Measurements from ENCODE around the gene GRAP2.

Gene GRAP2

DNA sequence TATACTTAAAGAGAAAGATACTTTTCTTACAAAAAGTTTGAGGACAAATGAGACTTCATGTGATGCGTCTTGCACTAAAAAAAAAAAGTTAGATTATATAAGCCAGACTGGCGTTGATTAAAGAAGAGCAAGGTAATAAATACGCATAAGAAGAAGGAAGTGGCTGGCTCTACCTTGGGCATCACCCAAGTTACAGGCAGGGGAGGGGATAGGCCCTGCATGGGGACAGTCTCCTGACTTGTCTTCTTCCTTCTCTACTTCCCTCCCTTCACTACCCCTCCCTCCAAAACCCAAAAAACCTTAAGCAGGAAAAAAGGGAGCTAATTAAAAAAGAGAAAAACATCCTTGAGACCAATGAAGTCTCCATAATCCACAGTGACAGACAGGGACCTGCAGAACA is 37.0 kb downstream of the GRAP2 start:
- Histone ChIP-seq H3K27me3 (ENCODE audit: low read depth) (no peaks in the 10 kb centered on the region), H3K4me1 (peaks cover 13% of the 10 kb centered on the region)

DNA sequence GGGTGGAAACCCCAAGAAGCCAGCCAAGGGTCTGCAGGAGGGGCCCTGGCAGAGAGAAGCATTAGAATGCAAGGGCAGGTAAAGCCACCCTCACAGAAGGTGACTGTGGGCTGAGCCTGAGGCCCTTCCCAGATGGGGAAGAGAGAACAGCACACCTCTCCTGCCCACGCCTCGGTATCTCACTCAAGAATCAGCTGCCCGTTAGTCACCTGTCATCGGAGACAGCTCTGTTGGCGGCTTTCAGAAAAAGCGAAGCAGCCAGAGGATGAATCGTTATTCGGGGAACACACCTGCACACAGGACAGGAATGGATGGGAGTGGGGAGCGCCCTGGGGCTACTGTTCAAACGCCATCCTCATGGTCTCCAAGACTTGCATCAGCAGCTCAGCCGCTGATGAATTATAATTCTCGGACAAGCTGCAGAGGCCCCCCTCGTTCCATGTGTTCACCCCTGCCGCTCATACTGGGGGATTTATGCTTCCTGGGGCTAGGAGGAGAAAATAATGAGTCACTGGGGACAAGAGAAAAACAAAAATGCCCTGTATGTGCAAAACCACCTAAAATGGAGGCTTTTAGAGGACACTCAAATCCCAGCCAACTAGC is 37.7 kb downstream of the GRAP2 start:
- DNase-seq (ENCODE audit: low spot score in 2 of 2), result no peak
- in situ Hi-C loops (cut with MboI; ENCODE audit: low sequenced_read_pairs), result no loop called here
- no peak overlapping the region for H3K4me3 ChIP-seq
- H3K4me1 ChIP-seq, result peaks cover 13% of the 10 kb centered on the region
- H3K9me3 ChIP-seq, result no peaks in the 10 kb centered on the region
- H3K27me3 ChIP-seq (ENCODE audit: low read depth), result no peaks in the 10 kb centered on the region
- H3K36me3 ChIP-seq (replicated peaks), result no peaks in the 10 kb centered on the region

More for the DNA sequence above, 37.0 kb downstream of the GRAP2 start:
- H3K36me3 ChIP-seq (replicated peaks), result no peaks in the 10 kb centered on the region
- DNase-seq (ENCODE audit: low spot score in 2 of 2), result no peak
- no peaks in the 10 kb centered on the region for H3K9me3 ChIP-seq
- H3K4me3 ChIP-seq, result no peak overlapping the region
- in situ Hi-C loops (cut with MboI; ENCODE audit: low sequenced_read_pairs), result no loop called here

DNA sequence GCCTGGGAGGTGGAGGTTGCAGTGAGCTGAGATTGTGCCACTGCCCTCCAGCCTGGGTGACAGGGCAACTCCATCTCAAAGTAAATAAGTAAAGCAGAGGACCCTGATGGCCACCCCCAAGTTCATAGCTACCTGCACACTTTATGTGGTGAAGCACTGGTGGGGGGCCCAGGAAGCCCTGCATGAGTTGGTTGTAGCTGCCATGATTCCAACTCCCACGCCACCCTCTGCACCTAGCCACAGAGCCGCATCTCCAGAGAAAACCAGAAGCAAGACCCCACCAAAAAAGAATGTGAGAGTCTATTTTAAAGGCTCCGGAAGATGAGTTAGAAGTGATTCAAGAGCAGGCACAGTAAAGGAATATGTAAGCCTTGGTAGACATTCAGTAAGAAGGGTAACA is 38.9 kb downstream of the GRAP2 start:
- in situ Hi-C loops (cut with MboI; ENCODE audit: low sequenced_read_pairs), result no loop called here
- no peaks in the 10 kb centered on the region for H3K27me3 ChIP-seq (ENCODE audit: low read depth)
- H3K36me3 ChIP-seq (replicated peaks), result no peaks in the 10 kb centered on the region
- H3K9me3 ChIP-seq, result no peaks in the 10 kb centered on the region
- H3K4me1 ChIP-seq, result peaks cover 9% of the 10 kb centered on the region
- H3K4me3 ChIP-seq, result no peak overlapping the region
- no peak for DNase-seq (ENCODE audit: low spot score in 2 of 2)

DNA sequence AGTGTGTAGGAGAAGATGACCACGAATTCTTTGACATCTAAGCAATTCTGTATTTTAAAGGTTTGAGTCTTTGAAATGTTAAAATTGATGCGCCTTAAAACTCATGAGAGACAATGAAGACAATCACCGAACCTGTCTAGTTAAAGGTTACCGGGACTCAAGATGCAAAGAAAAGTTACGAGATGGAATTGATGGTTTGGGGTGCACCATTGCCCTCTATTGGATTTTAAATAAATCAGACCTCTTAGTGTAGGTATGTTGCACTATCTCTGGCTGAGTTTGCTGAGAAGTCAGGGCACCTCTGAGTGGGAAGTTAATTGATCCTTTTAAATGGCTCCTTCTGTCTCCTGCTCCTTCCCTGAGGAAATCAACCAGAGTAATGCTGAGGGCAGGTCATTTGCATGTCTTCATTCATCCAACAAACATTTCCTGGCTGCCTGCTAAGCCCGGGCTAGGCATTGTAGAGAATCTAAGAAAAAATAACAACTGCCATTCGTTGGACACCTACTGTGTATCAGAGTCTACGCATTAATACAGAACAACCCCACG is 39.9 kb downstream of the GRAP2 start:
- no peaks in the 10 kb centered on the region for H3K9me3 ChIP-seq
- H3K27me3 ChIP-seq (ENCODE audit: low read depth), result no peaks in the 10 kb centered on the region
- no peak overlapping the region for H3K4me3 ChIP-seq
- peaks cover 1% of the 10 kb centered on the region for H3K4me1 ChIP-seq
- in situ Hi-C loops (cut with MboI; ENCODE audit: low sequenced_read_pairs), result no loop called here
- no peak for DNase-seq (ENCODE audit: low spot score in 2 of 2)
- H3K36me3 ChIP-seq (replicated peaks), result no peaks in the 10 kb centered on the region

DNA sequence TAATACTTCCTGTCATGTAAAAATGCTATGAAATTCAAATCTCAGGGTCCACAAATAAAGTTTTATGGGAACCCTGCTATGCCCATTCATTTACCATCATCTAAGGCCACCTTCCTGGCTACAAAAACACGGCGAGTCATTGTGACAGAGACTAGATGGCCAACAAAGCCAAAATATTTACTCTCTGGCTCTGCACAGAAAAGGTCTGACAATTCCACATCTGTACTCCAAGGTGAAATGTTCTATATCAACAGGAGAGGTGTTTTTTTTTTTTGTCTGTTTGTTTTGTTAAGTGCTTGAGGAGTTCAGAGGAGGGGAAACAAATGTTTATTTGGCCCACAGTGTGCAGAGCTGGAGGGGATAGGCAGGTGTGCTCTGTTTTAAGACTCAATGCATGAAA is 40.7 kb downstream of the GRAP2 start:
- in situ Hi-C loops (cut with MboI; ENCODE audit: low sequenced_read_pairs), result no loop called here
- H3K27me3 ChIP-seq (ENCODE audit: low read depth), result no peaks in the 10 kb centered on the region
- H3K4me3 ChIP-seq, result no peak overlapping the region
- H3K4me1 ChIP-seq, result no peaks in the 10 kb centered on the region; the same call in 1 of the 2 replicates
- no peaks in the 10 kb centered on the region for H3K36me3 ChIP-seq (replicated peaks)
- no peaks in the 10 kb centered on the region for H3K9me3 ChIP-seq
- DNase-seq (ENCODE audit: low spot score in 2 of 2), result no peak

DNA sequence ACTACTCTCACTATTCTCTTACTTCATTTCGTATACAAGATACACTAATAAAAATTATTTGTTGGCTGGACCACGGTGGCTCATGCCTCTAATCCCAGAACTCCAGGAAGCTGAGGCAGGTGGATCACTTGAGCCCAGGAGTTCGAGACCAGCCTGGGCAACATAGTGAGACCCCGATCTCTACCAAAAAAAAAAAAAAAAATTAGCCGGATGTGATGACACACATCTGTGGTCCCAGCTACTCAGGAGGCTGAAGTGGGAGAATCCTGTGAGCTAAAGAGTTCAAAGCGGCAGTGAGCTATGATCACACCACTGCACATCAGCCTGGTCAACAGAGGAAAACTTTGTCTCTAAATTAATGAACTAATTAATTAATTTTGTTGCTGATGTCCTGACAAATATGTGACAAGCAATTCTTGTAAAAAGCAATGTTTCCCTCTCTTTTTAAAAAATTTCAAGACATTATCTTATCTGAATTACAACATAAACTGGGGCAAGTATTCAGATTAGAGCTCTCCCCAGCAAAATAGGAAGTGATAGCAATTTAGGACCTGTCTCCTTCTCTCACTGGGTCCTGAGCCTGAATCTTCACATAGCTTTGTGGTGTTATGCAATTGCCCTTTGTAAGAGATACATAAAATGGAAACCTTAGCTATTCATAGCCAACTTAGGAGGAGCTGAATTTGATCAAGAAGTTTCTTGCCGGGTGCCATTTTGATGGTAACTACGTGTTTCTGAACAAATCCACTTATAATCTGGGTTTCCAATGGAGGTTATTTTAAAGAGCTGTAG is 41.8 kb downstream of the GRAP2 start:
- Histone ChIP-seq H3K4me1 (no peaks in the 10 kb centered on the region; the same call in 1 of the 2 replicates), H3K27me3 (ENCODE audit: low read depth) (no peaks in the 10 kb centered on the region), H3K36me3 (replicated peaks) (no peaks in the 10 kb centered on the region), H3K4me3 (no peak overlapping the region), H3K9me3 (no peaks in the 10 kb centered on the region)
- no peak for DNase-seq (ENCODE audit: low spot score in 2 of 2)
- in situ Hi-C loops (cut with MboI; ENCODE audit: low sequenced_read_pairs), result no loop called here

DNA sequence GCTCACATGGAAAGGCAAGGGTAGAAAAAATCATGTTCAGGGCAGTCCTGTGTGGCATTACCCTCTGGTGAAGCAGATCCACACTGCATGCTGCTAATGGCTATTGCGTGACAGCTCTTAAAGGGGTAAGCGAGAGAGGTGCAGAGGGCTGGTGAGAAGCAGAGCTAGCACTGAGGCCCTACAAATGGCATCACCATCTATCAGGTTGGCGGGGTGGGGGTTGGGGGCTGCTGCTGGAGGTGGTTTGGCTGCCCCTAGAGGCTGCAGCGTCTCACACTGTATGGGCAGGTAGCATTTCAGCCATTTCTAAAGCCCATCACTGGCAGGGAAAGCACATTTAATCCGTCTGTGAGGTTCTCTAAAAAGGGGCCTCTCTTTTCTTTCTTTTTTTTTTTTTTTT is 42.5 kb downstream of the GRAP2 start:
- no peak overlapping the region for H3K4me3 ChIP-seq
- no peaks in the 10 kb centered on the region; the same call in 1 of the 2 replicates for H3K4me1 ChIP-seq
- in situ Hi-C loops (cut with MboI; ENCODE audit: low sequenced_read_pairs), result no loop called here
- DNase-seq (ENCODE audit: low spot score in 2 of 2), result peak in 1 of 2 experiments; percentile 50
- no peaks in the 10 kb centered on the region for H3K36me3 ChIP-seq (replicated peaks)
- no peaks in the 10 kb centered on the region for H3K9me3 ChIP-seq
- no peaks in the 10 kb centered on the region for H3K27me3 ChIP-seq (ENCODE audit: low read depth)

DNA sequence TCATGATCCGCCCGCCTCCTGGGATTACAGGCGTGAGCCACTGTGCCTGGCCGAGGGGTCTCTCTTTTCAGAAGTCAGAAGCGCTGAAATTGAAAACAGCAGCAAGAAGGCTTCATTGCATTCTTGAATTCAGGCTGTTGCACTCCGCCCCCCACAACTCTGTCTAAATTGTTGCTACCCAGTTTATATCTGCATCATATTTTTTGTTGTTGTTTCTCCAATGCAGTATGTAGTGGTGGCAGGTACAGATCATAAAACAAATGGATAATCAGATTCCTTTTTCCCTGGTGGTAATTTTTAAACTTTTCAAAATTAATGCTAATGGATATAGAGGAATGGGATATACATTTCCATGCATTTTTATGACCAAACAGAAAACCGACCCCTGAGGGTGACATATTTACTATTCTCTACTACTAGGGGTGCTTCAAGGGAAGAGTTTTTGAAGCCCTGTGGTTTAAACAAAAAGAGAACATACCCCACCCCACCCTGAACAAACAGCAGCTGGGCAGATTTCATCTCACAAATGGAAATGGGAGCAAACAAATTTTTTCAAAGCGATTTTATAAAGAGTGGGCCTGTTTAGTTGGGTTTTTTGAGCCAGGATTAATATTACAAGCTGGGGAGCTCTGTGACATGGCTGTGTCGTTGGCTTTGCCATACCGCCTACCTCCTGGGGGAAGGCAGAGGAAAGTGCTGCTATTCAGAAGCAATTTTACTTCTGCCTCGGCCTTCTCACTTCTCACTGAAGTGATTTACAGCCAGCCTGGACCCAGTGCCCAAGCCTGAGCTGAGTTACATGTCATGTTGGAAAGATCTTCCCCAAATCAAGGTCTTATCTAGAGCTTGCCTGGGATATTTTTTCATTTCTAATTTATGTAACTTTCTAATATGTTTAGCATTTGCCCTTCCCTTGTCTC is 43.3 kb downstream of the GRAP2 start:
- H3K27me3 ChIP-seq (ENCODE audit: low read depth), result no peaks in the 10 kb centered on the region
- no peak overlapping the region for H3K4me3 ChIP-seq
- H3K4me1 ChIP-seq, result no peaks in the 10 kb centered on the region; the same call in 1 of the 2 replicates
- no peak for DNase-seq (ENCODE audit: low spot score in 2 of 2)
- H3K36me3 ChIP-seq (replicated peaks), result no peaks in the 10 kb centered on the region
- H3K9me3 ChIP-seq, result no peaks in the 10 kb centered on the region
- in situ Hi-C loops (cut with MboI; ENCODE audit: low sequenced_read_pairs), result no loop called here

DNA sequence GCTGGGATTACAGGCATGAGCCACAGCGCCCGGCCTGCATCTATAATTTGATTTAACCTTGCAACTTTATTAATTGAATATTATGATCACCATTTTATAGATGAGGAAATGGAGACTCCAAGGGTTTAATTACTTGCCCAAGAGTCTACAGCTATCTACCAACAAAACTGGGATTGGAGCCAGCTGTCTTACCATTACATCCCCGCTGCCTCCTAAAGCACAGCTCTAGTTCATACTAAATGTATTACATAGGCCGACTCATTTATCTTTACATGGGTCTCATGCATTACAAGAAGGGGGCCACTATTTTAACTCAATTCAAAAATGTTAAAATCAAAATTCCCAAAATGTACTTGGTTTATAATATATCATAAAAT is 45.2 kb downstream of the GRAP2 start:
- Histone ChIP-seq H3K9me3 (no peaks in the 10 kb centered on the region), H3K27me3 (ENCODE audit: low read depth) (no peaks in the 10 kb centered on the region), H3K4me3 (no peak overlapping the region), H3K36me3 (replicated peaks) (no peaks in the 10 kb centered on the region), H3K4me1 (no peaks in the 10 kb centered on the region; the same call in 1 of the 2 replicates)
- in situ Hi-C loops (cut with MboI; ENCODE audit: low sequenced_read_pairs), result no loop called here
- DNase-seq (ENCODE audit: low spot score in 2 of 2), result no peak

DNA sequence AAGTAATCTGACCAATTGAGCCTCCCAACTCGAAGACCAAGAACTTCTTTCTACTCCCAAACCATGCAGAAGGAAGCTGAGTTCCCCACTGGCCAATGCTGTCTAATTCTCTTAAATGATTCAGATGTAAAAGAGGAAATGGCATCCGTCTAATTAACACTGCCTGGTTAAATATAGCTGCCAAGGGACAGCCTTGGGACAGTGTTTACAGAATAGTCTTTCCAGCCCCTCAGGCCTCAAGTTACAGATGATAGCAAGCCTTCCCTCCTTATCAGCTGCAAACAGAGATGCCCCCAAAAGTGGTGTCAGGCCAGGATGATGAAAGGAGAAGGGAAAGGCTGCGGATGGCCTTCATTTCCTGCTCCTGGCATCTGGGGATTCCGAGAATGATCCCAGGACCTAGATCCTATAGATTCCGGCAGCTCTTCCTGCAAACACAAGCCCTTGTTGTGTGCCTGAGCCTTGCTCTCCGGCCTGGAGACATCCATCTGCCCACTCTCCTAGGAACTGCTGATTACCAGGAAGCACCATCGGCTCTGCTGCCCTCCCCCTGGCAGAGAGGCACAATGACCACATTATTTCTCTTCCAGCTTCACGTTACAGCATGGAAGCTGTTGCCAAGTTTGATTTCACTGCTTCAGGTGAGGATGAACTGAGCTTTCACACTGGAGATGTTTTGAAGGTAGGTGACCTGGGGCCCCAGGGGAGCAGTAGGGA is 45.8 kb downstream of the GRAP2 start:
- DNase-seq (ENCODE audit: low spot score in 2 of 2), result no peak
- Histone ChIP-seq H3K4me1 (no peaks in the 10 kb centered on the region; the same call in 1 of the 2 replicates), H3K9me3 (no peaks in the 10 kb centered on the region), H3K27me3 (ENCODE audit: low read depth) (no peaks in the 10 kb centered on the region), H3K36me3 (replicated peaks) (no peaks in the 10 kb centered on the region), H3K4me3 (no peak overlapping the region)
- in situ Hi-C loops (cut with MboI; ENCODE audit: low sequenced_read_pairs), result no loop called here

DNA sequence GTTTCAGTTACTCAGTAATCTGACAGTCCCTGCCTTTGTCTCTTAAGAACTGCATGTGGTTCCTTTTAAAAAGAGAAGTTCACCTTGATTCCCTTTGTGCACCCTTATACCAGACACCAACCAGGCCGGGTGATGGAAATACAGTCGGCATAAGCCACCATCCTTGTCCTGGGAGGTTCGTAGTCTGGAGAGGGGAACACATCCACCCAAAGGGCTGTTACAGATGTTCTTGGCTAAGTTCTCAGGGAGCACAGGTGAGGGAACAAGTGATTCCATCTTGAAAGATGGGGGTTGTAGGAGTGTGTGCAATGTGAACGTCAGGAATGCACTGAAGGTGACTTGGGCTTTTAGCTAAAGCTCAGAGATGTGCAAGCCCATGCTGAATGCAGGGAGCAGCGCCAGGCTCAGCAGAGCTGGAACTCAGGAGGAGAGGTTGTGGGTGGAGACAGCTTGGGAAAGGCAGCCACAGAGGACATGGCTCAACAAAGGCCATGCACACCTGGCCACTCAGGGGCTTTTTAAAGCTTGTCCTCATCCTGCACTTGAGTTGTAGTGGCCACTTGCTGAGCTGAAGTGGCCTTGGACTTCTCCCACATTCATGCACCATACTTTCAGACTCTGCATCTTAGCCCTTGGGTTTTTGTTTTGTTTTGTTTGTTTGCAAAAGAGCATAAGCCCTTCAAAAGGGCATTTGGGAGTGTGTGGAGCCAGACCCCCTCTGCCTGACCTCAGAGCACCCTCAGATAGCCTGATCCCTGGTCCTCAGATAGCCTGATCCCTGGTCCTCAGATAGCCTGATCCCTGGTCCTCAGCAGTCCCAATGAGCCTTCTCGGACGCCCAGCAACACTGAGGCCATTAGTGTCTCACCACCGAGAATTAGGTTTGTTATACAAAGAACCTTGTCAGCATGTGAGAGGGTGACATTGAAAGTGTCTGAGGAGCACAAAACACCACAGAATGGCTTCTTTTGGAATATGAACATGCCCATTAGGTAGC is 46.6 kb downstream of the GRAP2 start:
- H3K9me3 ChIP-seq, result no peaks in the 10 kb centered on the region
- no peak for DNase-seq (ENCODE audit: low spot score in 2 of 2)
- no peaks in the 10 kb centered on the region for H3K27me3 ChIP-seq (ENCODE audit: low read depth)
- in situ Hi-C loops (cut with MboI; ENCODE audit: low sequenced_read_pairs), result no loop called here
- H3K4me3 ChIP-seq, result no peak overlapping the region
- no peaks in the 10 kb centered on the region; the same call in 1 of the 2 replicates for H3K4me1 ChIP-seq
- H3K36me3 ChIP-seq (replicated peaks), result no peaks in the 10 kb centered on the region

DNA sequence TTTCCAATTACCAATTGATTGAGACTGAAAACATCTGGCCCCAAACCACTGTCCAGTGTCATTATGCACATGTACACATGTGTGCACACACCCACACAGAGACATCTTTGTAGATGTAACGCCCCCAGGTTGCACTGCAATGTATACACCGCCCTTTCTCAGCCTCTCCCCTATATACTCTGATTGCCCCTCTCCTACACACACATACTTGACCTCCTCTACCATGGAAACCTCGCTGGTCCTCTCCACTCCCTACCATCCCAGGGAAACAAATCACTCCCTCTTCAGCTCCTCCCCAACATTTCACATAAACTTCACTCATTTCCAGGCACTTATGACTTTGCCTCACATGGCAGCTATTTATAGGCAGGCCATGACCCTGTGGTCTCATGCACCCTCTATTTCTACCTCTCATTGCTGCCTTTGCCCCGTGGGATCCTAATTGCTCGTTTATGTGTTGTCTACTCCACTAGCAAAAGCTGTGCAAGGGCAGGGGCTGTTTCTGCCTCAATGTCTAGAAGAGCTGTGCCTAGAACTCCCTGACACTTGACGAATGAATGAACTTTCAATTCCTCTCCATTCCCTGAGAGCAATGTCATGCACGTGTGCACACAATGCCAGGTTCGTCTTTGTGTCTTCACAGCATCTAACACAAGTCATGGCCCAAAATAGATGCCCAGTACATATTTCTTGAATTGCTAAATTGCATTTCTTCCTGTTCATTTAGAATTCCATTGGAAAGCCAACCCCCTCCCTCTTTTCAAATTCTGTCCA is 49.3 kb downstream of the GRAP2 start:
- Histone ChIP-seq H3K36me3 (replicated peaks) (no peaks in the 10 kb centered on the region), H3K4me1 (no peaks in the 10 kb centered on the region), H3K4me3 (no peak overlapping the region), H3K27me3 (ENCODE audit: low read depth) (no peaks in the 10 kb centered on the region), H3K9me3 (no peaks in the 10 kb centered on the region)
- in situ Hi-C loops (cut with MboI; ENCODE audit: low sequenced_read_pairs), result no loop called here
- DNase-seq (ENCODE audit: low spot score in 2 of 2), result no peak
